Mucosa of rectum (tissue), 2 donors: Measurements from ENCODE around the gene PIK3R5.

Source experiments
- H3K27ac ChIP-seq, 2 donors: one replicate each; pipeline ENCODE4 v1.7.0; 2013; ENCODE audit warnings: inconsistent platforms in 2 of 2, low read depth in 2 of 2, low read length in 2 of 2
- H3K27me3 ChIP-seq, 2 donors: one replicate each; pipeline ENCODE4 v1.7.0; 2013; ENCODE audit warnings: low read length in 2 of 2; ENCODE audit not compliant: control insufficient read depth in 2 of 2, insufficient read depth in 2 of 2
- H3K36me3 ChIP-seq, 2 donors: one replicate each; pipeline ENCODE4 v1.7.0; 2013; ENCODE audit warnings: low read length in 2 of 2; ENCODE audit not compliant: control insufficient read depth in 2 of 2, insufficient read depth in 2 of 2
- H3K4me1 ChIP-seq, 2 donors: one replicate each; pipeline ENCODE4 v1.7.0; 2013; ENCODE audit warnings: low read length in 2 of 2, mild to moderate bottlenecking in 1 of 2; ENCODE audit not compliant: control insufficient read depth in 2 of 2, insufficient read depth in 2 of 2
- H3K4me3 ChIP-seq, 2 donors: one replicate each; pipeline ENCODE4 v1.7.0; 2013; ENCODE audit warnings: low read length in 2 of 2
- H3K9ac ChIP-seq, 2 donors: one replicate each; pipeline ENCODE4 v1.7.0; 2013; ENCODE audit warnings: low read length in 2 of 2, low read depth in 1 of 2, mild to moderate bottlenecking in 1 of 2
- H3K9me3 ChIP-seq, 2 donors: one replicate each; pipeline ENCODE4 v1.7.0; 2013; ENCODE audit warnings: low read length in 2 of 2; ENCODE audit not compliant: control insufficient read depth in 2 of 2
- donor health status: healthy.
- donor health status: Normal muscosa, but diverticular disease.

PIK3R5 gene

DNA sequence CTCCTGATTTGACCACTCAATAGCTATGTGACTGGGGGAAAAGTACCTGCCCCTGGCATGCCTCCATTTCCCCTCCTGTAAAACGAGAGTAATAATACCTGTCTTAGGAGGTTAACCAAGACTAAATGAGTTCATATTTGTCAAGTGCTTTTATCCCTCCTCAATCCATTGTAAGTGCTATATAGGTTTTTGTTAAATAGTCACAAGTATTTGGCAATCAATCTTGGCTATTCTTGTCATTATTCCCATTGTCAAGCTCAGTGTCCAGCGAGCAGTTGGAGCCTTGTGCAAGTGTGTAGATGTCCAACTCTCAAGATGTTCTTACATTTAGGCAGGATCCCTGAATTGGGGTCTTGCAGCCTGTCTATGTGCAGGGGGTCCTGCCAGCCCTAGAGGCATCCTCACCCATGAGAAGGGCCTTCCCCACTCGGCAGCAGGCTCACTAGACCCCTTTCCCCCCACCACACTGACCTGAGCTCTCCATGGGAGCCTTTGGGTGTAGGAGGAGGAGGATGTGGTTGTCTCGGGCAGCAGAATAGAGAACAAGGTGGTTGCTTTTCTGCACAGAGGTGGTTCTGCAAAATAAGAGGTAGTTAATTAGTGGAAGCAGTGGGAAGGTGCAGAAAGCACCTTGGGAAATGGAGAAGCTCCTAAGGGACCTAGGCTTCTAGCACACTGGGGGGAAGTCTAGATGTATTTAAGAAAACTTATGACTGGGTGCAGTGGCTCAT lies 116.0 kb downstream of the PIK3R5 start:
- no peaks in the 10 kb centered on the region for H3K4me1 ChIP-seq
- H3K9ac ChIP-seq: no peak overlapping the region
- no peaks in the 10 kb centered on the region for H3K27me3 ChIP-seq
- no peak overlapping the region for H3K27ac ChIP-seq
- H3K9me3 ChIP-seq: no peaks in the 10 kb centered on the region
- no peaks in the 10 kb centered on the region for H3K36me3 ChIP-seq
- no peak overlapping the region for H3K4me3 ChIP-seq

DNA sequence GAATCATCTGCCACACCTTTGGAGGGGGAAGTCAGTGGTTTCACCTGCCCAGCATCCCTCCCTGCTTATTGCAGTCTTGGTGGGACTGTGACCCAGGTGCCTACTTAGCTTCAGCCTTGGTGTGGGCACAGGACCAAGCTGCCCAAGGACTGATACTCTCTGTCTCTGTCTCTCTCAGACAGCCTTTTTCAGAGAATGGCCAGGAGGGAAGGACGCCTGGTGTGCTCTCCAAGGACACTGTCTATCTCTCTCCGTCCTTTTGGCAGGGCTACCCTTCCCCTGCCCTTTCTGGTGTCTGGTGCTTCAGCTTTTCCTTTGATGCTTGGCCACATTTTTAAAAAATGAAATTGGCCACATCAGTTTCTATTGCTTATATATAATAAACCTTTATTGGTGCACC lies 117.6 kb downstream of the PIK3R5 start:
- Histone ChIP-seq H3K27me3 (no peaks in the 10 kb centered on the region), H3K4me3 (no peak overlapping the region), H3K4me1 (peaks cover 0 to 2% of the 10 kb centered on the region in 2 donors), H3K27ac (no peak overlapping the region), H3K9me3 (no peaks in the 10 kb centered on the region), H3K9ac (no peak overlapping the region), H3K36me3 (no peaks in the 10 kb centered on the region)

DNA sequence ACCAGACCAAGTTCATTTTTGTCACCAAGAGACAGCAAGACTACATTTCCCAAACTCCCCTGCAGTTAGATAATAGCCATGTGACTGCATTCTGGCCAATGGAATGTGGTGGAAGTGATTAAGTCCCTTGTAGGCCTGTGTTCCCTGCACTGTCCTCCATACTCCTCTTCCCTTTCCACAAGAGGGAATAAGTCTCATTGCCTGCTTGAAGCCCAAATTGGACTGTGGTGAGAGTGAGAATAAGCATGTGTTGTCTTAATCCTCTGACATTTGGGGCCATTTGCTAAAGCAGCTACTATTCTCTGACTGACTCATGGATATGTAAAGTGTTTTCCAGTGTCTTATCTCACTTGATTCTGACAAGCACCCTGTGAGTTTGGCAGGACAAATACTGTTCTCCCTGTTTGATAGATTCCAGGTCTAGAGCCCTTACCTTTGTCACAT lies 118.7 kb downstream of the PIK3R5 start:
- no peak overlapping the region for H3K27ac ChIP-seq
- H3K36me3 ChIP-seq: no peaks in the 10 kb centered on the region
- no peak overlapping the region for H3K9ac ChIP-seq
- no peaks in the 10 kb centered on the region for H3K27me3 ChIP-seq
- H3K4me3 ChIP-seq: no peak overlapping the region
- H3K4me1 ChIP-seq: peaks cover 0 to 3% of the 10 kb centered on the region in 2 donors
- no peaks in the 10 kb centered on the region for H3K9me3 ChIP-seq

DNA sequence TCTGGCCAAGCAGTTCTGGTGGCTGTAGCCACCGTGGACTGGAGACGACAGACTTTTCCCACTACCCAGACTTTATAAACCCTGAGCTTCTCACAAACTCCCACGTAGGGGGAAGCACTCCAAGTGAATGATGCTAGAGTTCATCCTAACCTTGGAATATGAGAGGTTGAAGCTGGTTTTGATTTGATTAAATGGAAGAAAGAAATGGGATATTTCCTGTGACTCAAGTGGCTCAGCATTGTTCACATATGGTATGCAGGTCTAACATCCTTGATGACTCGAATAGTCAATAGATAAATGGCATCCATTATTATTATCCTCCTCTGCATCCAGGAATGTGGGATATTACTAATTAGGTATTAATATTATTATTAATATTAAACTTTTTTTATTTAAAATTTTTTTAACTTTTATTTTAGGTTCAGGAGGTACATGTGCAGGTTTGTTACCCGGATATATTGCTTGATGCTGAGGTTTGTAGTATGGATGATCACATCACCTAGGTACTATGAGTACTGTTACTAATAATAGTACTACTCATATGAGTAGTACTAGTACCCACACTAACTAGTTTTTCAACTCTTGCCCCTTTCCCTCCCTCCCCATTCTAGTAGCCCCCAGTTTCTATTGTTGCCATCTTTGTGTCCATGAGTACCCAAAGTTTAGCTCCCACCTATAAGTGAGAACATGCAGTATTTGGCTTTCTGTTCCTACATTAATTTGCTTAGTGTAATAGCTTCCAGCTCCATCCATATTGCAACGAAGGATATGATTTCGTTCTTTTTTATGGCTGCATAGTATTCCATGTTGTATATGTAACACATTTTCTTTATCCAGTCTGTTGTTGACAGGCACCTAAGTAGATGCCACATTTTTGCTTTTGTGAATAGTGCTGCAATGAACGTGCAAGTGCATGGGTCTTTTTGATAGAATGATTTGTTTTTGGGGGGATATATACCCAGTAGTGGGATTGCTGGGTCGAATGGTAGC lies 121.0 kb downstream of the PIK3R5 start:
- Histone ChIP-seq H3K4me1 (peaks cover 0 to 3% of the 10 kb centered on the region in 2 donors), H3K27ac (no peak overlapping the region), H3K27me3 (no peaks in the 10 kb centered on the region), H3K36me3 (no peaks in the 10 kb centered on the region), H3K4me3 (no peak overlapping the region), H3K9me3 (no peaks in the 10 kb centered on the region), H3K9ac (no peak overlapping the region)

DNA sequence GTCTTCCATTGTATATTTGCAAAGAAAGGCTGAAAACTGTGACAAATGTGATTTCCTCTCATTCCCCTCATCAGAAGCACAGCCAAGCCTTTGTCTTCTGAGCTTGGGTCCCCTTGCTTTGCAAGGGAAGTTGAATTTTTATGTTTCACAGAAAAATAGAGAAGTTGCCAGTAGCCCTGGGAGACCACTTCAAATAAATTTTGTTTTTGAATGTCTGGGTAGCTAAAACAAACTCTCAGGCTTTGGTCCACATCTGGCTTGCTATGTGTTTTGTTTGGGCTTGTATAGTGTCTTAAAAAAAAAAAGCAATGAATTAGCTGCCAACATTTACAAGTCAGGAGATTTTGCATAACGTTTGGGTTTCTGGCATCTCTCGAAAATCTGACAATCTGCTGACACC lies 122.2 kb downstream of the PIK3R5 start:
- no peaks in the 10 kb centered on the region for H3K9me3 ChIP-seq
- no peak overlapping the region for H3K9ac ChIP-seq
- H3K4me1 ChIP-seq: peaks cover 0 to 3% of the 10 kb centered on the region in 2 donors
- H3K4me3 ChIP-seq: no peak overlapping the region
- H3K27ac ChIP-seq: no peak overlapping the region
- H3K27me3 ChIP-seq: no peaks in the 10 kb centered on the region
- no peaks in the 10 kb centered on the region for H3K36me3 ChIP-seq

GRCh38 chr17:8841844-8842243 lies 123.7 kb downstream of the PIK3R5 start:
- Histone ChIP-seq H3K4me1 (peaks cover 0 to 3% of the 10 kb centered on the region in 2 donors), H3K9me3 (no peaks in the 10 kb centered on the region), H3K9ac (no peak overlapping the region), H3K27me3 (no peaks in the 10 kb centered on the region), H3K36me3 (no peaks in the 10 kb centered on the region), H3K4me3 (no peak overlapping the region), H3K27ac (no peak overlapping the region)

- Histone ChIP-seq H3K27me3 (peaks cover 0 to 3% of the 10 kb centered on the region in 2 donors), H3K36me3 (no peaks in the 10 kb centered on the region), H3K4me3 (no peak overlapping the region), H3K9me3 (no peaks in the 10 kb centered on the region), H3K4me1 (peaks cover 0 to 3% of the 10 kb centered on the region in 2 donors), H3K27ac (no peak overlapping the region), H3K9ac (no peak overlapping the region)
These were observed 126.0 kb downstream of the PIK3R5 start for GRCh38 chr17:8839410-8839935.

GRCh38 chr17:8838551-8839095 lies 126.9 kb downstream of the PIK3R5 start:
- H3K9me3 ChIP-seq: no peaks in the 10 kb centered on the region
- H3K4me1 ChIP-seq: peaks cover 0 to 3% of the 10 kb centered on the region in 2 donors
- H3K27me3 ChIP-seq: peaks cover 0 to 3% of the 10 kb centered on the region in 2 donors
- no peaks in the 10 kb centered on the region for H3K36me3 ChIP-seq
- H3K4me3 ChIP-seq: no peak overlapping the region
- no peak overlapping the region for H3K9ac ChIP-seq
- H3K27ac ChIP-seq: no peak overlapping the region

- Histone ChIP-seq H3K36me3 (no peaks in the 10 kb centered on the region), H3K27me3 (peaks cover 0 to 3% of the 10 kb centered on the region in 2 donors), H3K9ac (no peak overlapping the region), H3K4me3 (no peak overlapping the region), H3K27ac (no peak overlapping the region), H3K9me3 (no peaks in the 10 kb centered on the region), H3K4me1 (no peaks in the 10 kb centered on the region)
These were observed 127.9 kb downstream of the PIK3R5 start for GRCh38 chr17:8837563-8838075.
